Prostate gland (tissue), 2 donors: ENCODE data around the gene ENOX2.

Experiments
- CTCF ChIP-seq, 4 experiments: fragments of 200-600 bp in 2 of 4; fragments of 450-650 bp in 2 of 4; sonication (generic) in 2 of 4; IDR thresholded peaks; 1 replicate in 3 of 4; 2 replicates in 1 of 4; pipeline ENCODE4 v1.5.1; 2016 to 2019; ENCODE audit warnings: antibody characterized with exemption in 4 of 4, mild to moderate bottlenecking in 2 of 4, moderate library complexity in 2 of 4
- POLR2A ChIP-seq: fragments of 450-650 bp; IDR thresholded peaks from one replicate; pipeline ENCODE4 v1.6.1; 2016; ENCODE audit warnings: antibody characterized with exemption, mild to moderate bottlenecking
- POLR2AphosphoS5 ChIP-seq: sonication (generic); formaldehyde crosslinking; IDR thresholded peaks from one replicate; pipeline ENCODE4 v1.6.1; 2017; ENCODE audit warnings: antibody characterized with exemption

- TF ChIP-seq POLR2AphosphoS5 (no peak), CTCF (IDR thresholded peaks at IDR 0.05) (no peak), POLR2A (no peak)
These were observed 73.2 kb downstream of the ENOX2 start for GRCh38 chrX:130829526-130830515.
